Stimulated activated CD8-positive, alpha-beta memory T cell treated with anti-CD3 and anti-CD28 coated beads, Interleukin-15, amount 100 ng/mL, for 24 hours (primary cell): Measurements from ENCODE around the gene PERP.
"Not testable (repeated sequence)": the region's sequence is repeated elsewhere in the genome, so short reads cannot be mapped to it uniquely, and the experiment has no call there.

Experiments used
- DNase-seq: peaks from one replicate; pipeline ENCODE4 v3.0.0-alpha.2; 2020; ENCODE audit warnings: low read depth

Gene PERP

GRCh38 chr6:138105446-138105845, 1.8 kb downstream of the PERP start:
- no peak for DNase-seq

GRCh38 chr6:138104618-138105213, 2.5 kb downstream of the PERP start:
- DNase-seq, result no peak

GRCh38 chr6:138103871-138104270, 3.3 kb downstream of the PERP start:
- DNase-seq, result no peak

- no peak for DNase-seq
Measured at GRCh38 chr6:138101946-138102731, 5.1 kb downstream of the PERP start.

- no peak for DNase-seq
Measured at GRCh38 chr6:138099832-138100231, 7.4 kb downstream of the PERP start.

- no peak for DNase-seq
Measured at GRCh38 chr6:138098306-138098705, 8.9 kb downstream of the PERP start.

- no peak for DNase-seq
Measured at GRCh38 chr6:138094260-138094659, 13.0 kb downstream of the PERP start.

GRCh38 chr6:138093632-138094031, 13.6 kb downstream of the PERP start:
- no peak for DNase-seq

GRCh38 chr6:138092686-138093085, 14.5 kb downstream of the PERP start:
- DNase-seq, result no peak

- no peak for DNase-seq
Measured at GRCh38 chr6:138089325-138089724, 17.9 kb downstream of the PERP start.

GRCh38 chr6:138088326-138088762, 18.9 kb downstream of the PERP start:
- DNase-seq, result no peak

- no peak for DNase-seq
Measured at GRCh38 chr6:138087593-138088325, 19.5 kb downstream of the PERP start.

GRCh38 chr6:138086573-138087196, 20.5 kb downstream of the PERP start:
- DNase-seq, result no peak

- no peak for DNase-seq
Measured at GRCh38 chr6:138085839-138086222, 21.4 kb downstream of the PERP start.

GRCh38 chr6:138084904-138085838, 22.0 kb downstream of the PERP start:
- no peak for DNase-seq

GRCh38 chr6:138082232-138082631, 25.0 kb downstream of the PERP start:
- no peak for DNase-seq

GRCh38 chr6:138079556-138079955, 27.7 kb downstream of the PERP start:
- not testable (repeated sequence) for DNase-seq

- DNase-seq, result no peak
Measured at GRCh38 chr6:138078491-138078890, 28.7 kb downstream of the PERP start.

GRCh38 chr6:138073264-138073663, 34.0 kb downstream of the PERP start:
- no peak for DNase-seq

GRCh38 chr6:138063726-138064125, 43.5 kb downstream of the PERP start:
- DNase-seq, result no peak

- DNase-seq, result no peak
Measured at GRCh38 chr6:138054982-138055381, 52.2 kb downstream of the PERP start.
